HCT116 (cell line): ENCODE results near the gene WSCD2.

ENCODE experiments used
- EZH2 ChIP-seq: fragments of 200-600 bp; sonication (generic); IDR thresholded peaks from 2 replicates; pipeline ENCODE4 v1.6.1; 2017; ENCODE audit warnings: antibody characterized with exemption, mixed run types
- POLR2A ChIP-seq: IDR thresholded peaks from 2 replicates; pipeline ENCODE4 v1.7.0; 2011; ENCODE audit warnings: borderline replicate concordance; ENCODE audit not compliant: insufficient read depth, insufficient read length; ENCODE audit errors: extremely low read depth

GRCh38 chr12:108112832-108113556, 16.1 kb upstream of the WSCD2 start:
- no peak for TF ChIP-seq POLR2A
- no peak for TF ChIP-seq EZH2
